Measurements from ENCODE around the gene MYPN. TPM values are rescaled to one million over a fixed set of nuclear protein-coding genes. Genes with fewer than 3 reads are reported as not detected.

MYPN gene
- total RNA-seq, 1 experiment from 2014 or later: not detected

DNA sequence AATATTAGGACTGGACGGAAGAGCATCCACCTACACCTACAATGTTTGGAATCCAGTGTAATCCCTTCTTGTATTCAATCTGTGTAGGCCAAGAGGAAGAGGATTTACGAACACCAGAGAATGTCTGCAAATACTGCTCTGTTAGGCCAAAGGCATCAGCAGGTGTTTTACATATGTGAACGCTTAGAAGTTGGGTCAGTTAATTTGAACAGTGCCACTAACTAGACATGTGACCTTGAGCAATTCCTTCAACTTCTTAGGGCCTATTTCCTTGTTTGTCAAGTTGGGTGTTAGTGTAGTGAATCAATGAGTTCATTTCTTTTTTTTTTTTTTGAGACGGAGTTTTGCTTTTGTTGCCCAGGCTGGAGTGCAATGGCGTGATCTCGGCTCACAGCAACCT, 35.4 kb downstream of the MYPN start:
- Histone ChIP-seq H2AK5ac (ENCODE audit: insufficient read length, low read length) (no peak overlapping the region), H3K4me2 (ENCODE audit: insufficient read depth, insufficient read length, low read length) (no peak overlapping the region), H4K20me1 (ENCODE audit: control insufficient read depth, insufficient read depth, insufficient read length) (no peaks in the 10 kb centered on the region), H3T11ph (ENCODE audit: low read length) (no peak overlapping the region), H3K18ac (ENCODE audit: insufficient read length, low read depth, low read length) (no peak overlapping the region), H3K14ac (ENCODE audit: insufficient read depth, low read length) (no peak overlapping the region), H4K91ac (ENCODE audit: insufficient read length, low read depth, low read length) (no peak overlapping the region), H3K56ac (ENCODE audit: insufficient read length, low read depth, low read length) (no peak overlapping the region), H3K23ac (ENCODE audit: insufficient read length, low read depth, low read length) (no peak overlapping the region), H4K8ac (replicated peaks; ENCODE audit: insufficient read length, low read depth, low read length) (no peak overlapping the region), H3K4me1 (ENCODE audit: insufficient read depth, low read length) (no peaks in the 10 kb centered on the region; the same call in 1 of the 2 replicates), H4K5ac (ENCODE audit: insufficient read length, low read depth, low read length) (no peak overlapping the region), H3K27me3 (ENCODE audit: insufficient read depth, low read length) (no peaks in the 10 kb centered on the region), H2BK12ac (ENCODE audit: insufficient read length, low read depth, low read length) (no peak overlapping the region), H3K79me1 (ENCODE audit: insufficient read depth, low read depth, low read length, poor library complexity, severe bottlenecking) (no peaks in the 10 kb centered on the region), H3K9me3 (ENCODE audit: control insufficient read depth, low read depth, low read length) (no peaks in the 10 kb centered on the region), H2BK120ac (ENCODE audit: low read depth, low read length, poor library complexity, severe bottlenecking) (no peak overlapping the region), H2BK20ac (ENCODE audit: low read depth, low read length, poor library complexity, severe bottlenecking) (no peak overlapping the region), H2AFZ (ENCODE audit: low read length) (no peak overlapping the region), H3K4ac (ENCODE audit: low read depth, low read length) (no peak overlapping the region), H3K79me2 (ENCODE audit: insufficient read depth, low read length) (no peaks in the 10 kb centered on the region), H2BK15ac (ENCODE audit: low read depth, low read length) (no peak overlapping the region), H2BK5ac (ENCODE audit: insufficient read length, low read length) (no peak overlapping the region), H3K23me2 (ENCODE audit: insufficient read length, low read depth, low read length, poor library complexity, severe bottlenecking) (no peaks in the 10 kb centered on the region), H3K9ac (ENCODE audit: extremely low read depth, insufficient read length, low read length) (no peak overlapping the region), H3K27ac (ENCODE audit: insufficient read length, low read depth, low read length) (no peak overlapping the region)
- WGBS (ENCODE audit: extremely low coverage, insufficient read length, low lambda C conversion rate): no CpG with 5 or more reads among the region's 6 CpGs
- H3K4me1 Mint-ChIP-seq: no peaks in the 10 kb centered on the region
- H3K4me3 Mint-ChIP-seq: no peak overlapping the region
- no peaks in the 10 kb centered on the region; the same call in 1 of the 2 replicates for H3K27me3 Mint-ChIP-seq (ENCODE audit: low read depth)
- H3K36me3 Mint-ChIP-seq (ENCODE audit: insufficient read depth in 1 of 3, low read depth in 3 of 3): no peaks in the 10 kb centered on the region
- TF ChIP-seq, protein P1, sequence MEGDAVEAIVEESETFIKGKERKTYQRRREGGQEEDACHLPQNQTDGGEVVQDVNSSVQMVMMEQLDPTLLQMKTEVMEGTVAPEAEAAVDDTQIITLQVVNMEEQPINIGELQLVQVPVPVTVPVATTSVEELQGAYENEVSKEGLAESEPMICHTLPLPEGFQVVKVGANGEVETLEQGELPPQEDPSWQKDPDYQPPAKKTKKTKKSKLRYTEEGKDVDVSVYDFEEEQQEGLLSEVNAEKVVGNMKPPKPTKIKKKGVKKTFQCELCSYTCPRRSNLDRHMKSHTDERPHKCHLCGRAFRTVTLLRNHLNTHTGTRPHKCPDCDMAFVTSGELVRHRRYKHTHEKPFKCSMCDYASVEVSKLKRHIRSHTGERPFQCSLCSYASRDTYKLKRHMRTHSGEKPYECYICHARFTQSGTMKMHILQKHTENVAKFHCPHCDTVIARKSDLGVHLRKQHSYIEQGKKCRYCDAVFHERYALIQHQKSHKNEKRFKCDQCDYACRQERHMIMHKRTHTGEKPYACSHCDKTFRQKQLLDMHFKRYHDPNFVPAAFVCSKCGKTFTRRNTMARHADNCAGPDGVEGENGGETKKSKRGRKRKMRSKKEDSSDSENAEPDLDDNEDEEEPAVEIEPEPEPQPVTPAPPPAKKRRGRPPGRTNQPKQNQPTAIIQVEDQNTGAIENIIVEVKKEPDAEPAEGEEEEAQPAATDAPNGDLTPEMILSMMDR (conservative IDR thresholded peaks at IDR 0.05): no peak
- no peak for DNase-seq
- no peak overlapping the region for H3K27ac Mint-ChIP-seq
- H3K9me3 Mint-ChIP-seq: no peaks in the 10 kb centered on the region

All from H9 (cell line).